GM12875 (cell line): ENCODE results near the gene CTIF.

Experiments
- H3K4me3 ChIP-seq: one replicate; pipeline ENCODE4 v1.5.1; 2011; ENCODE audit warnings: low read depth, low read length, control low read depth
- TF ChIP-seq, protein P1 (sequence below): IDR thresholded peaks from 2 replicates; pipeline ENCODE4 v1.5.1; 2011; ENCODE audit warnings: low read depth, mild to moderate bottlenecking, control low read depth, inconsistent platforms, low read length, moderate library complexity, borderline replicate concordance; ENCODE audit not compliant: insufficient read depth

The CTIF gene

DNA sequence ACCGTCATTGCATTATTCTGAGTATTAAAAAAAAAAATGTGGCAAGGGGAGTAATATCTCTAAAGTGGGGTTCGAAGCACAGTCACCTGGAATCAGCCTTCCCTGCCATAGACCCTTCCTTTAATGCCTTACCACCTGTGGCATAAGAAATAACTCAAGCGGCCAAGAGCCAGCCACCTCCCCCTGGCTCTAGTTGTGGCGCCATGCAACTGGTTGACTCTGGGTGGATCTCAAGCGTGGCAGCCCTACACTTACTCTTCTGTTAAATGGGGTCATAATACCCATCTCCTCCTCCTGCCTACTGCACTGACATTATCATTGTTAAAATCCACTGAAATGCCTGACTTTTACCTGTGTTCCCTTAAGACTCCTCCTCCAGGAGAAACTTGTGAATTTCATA is 236.1 kb downstream of the CTIF start:
- TF ChIP-seq, protein P1, sequence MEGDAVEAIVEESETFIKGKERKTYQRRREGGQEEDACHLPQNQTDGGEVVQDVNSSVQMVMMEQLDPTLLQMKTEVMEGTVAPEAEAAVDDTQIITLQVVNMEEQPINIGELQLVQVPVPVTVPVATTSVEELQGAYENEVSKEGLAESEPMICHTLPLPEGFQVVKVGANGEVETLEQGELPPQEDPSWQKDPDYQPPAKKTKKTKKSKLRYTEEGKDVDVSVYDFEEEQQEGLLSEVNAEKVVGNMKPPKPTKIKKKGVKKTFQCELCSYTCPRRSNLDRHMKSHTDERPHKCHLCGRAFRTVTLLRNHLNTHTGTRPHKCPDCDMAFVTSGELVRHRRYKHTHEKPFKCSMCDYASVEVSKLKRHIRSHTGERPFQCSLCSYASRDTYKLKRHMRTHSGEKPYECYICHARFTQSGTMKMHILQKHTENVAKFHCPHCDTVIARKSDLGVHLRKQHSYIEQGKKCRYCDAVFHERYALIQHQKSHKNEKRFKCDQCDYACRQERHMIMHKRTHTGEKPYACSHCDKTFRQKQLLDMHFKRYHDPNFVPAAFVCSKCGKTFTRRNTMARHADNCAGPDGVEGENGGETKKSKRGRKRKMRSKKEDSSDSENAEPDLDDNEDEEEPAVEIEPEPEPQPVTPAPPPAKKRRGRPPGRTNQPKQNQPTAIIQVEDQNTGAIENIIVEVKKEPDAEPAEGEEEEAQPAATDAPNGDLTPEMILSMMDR: no peak
- no peak overlapping the region for H3K4me3 ChIP-seq

DNA sequence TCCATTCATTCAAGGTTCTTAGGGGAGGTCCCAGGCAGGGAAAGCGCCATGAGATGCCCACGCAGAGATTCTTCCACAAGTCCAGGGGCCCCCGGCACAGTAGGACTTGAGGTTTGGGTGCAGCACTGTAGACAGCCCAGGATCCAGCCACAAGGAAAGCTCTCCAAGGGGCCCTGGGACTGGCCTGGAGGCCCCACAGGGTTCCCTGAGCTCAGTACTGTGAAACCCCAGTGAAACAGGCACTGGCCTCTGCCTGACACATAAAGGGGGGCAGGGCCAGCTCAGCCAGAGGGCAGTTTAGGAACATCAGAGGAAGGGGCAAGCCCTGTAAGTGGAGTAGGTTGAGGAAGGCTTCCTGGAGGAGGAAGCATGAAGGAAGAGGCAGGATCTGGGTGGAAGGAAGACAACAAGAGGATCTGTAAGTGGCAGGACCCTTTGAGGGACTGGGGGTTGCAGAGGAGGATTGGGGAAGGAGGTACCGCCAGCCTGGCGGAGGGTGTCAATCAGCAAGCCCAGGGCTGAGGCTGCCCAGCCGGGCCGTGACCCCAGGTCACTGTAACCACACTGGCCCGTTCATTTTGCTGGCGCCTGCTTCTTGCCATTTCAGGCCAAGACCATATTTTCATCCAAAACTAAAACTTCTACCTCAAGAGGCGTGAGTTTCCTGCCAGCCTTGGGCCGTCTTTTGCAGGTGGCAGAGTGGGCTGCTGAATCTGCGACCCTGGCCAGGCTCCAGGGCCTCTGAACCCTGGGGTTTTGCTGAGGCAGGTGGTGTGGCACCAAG is 236.7 kb downstream of the CTIF start:
- no peak overlapping the region for H3K4me3 ChIP-seq
- TF ChIP-seq, protein P1: no peak

DNA sequence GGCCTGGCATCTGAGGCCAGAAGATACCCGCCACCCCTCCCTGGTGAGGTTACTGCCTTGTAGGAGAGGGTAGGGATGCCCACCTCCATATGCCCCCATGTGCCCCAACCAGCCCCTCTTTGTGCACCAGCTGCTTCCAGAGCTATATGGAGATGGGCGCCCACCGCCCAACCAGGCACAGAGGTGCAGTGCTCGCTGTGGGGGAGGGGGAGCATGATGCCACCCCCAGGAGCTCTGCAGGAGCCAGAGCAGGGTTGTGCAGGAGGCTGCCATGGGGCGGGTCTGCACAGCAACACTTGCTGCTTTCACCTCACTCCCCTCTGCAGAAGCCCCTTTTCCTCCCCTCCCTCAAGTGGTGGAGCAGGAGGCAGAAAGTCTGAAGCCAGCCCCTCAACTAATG is 237.3 kb downstream of the CTIF start:
- no peak overlapping the region for H3K4me3 ChIP-seq
- TF ChIP-seq, protein P1: no peak

DNA sequence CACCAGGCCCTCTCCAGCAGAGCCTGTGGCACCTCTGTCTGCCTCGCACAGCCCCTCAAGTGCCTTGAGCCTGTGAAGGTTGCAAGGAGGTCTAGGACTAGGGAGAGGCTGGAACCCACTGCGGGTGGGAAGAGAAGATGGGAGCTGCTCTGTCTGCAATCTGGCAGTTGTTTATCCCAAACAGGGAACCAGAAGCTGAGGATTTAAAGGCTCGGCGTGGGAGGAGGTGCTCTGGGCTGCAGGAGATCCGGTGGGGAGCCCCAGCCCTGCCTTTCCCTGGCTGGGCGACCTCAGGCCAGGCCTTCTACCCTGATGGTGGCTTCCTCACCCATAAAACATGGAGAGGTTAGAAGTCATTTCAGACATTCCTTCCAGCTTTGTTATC is 237.8 kb downstream of the CTIF start:
- no peak overlapping the region for H3K4me3 ChIP-seq
- TF ChIP-seq, protein P1: no peak

DNA sequence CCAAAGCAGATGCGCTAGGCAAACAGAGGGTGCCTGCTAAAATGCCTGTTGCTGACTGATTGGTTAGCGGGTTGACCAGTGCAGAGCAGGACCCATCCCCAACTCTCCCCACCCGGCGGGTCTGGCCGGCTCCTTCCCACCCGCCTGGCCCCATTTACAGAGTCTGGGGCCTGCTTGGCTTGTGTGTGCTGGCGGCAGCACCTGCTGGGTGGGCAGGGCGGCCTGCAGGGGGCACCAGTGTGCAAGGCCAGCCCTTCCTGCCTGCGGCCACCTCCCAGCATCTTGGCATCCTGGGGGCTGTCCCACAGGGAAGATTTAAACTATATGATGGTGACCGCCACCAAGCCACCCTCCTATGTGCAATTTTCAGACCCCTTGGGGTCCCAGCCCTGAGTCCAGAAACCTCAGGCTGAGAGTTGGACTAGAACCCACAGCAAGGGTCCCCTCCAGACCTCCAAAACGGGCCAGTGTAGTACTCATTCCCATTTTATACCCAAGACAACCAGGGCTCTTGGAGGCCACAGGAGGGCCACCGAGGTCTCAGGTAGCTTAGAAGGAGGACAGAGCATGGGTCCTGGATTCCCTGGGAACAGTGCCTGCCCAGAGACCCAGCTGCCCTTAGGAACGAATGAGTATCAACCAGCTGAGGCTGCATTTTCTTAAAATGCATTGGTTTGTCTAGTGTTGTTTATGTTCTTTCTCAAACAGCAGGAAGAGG is 238.4 kb downstream of the CTIF start:
- TF ChIP-seq, protein P1: peak; percentile 95
- H3K4me3 ChIP-seq: no peak overlapping the region

DNA sequence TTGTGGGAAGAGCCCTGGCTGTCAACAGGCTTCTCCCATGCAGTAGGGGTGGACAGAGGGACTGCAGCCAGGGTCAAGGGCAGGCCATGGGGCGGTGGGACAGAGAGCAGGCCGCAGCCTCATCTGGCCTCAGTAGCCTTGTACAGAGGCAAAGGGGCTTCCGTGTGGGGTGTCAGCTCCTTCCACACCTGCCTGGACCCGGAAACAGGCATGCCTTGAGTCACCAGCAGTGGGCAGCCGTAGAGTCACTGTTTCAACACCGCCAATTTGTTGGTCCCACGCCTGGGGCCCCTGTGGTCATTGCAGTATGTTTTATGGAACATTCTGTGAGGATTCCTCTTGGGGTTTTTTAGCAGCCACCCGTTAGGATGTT is 238.9 kb downstream of the CTIF start:
- H3K4me3 ChIP-seq: no peak overlapping the region
- TF ChIP-seq, protein P1: no peak
